ENCODE results near the gene MAPK12.

MAPK12 gene

GRCh38 chr22:50209893-50210292, 51.6 kb downstream of the MAPK12 start:
- DNase-seq (ENCODE audit: low spot score) = peak; percentile 48
- POLR2A ChIA-PET (ENCODE audit: low non-redundant PET) = no interaction called here
- CTCF ChIA-PET = no interaction called here

GRCh38 chr22:50208939-50209892, 52.3 kb downstream of the MAPK12 start:
- CTCF ChIA-PET = interaction anchor here (0.6 to 1.0 kb wide), 2 partner anchors 55 to 60 kb away, joined by 3 to 4 read pairs; no protein-coding TSS in a partner anchor
- no peak for TF ChIP-seq CTCF (conservative IDR thresholded peaks at IDR 0.05; ENCODE audit: low read depth)
- POLR2A ChIA-PET (ENCODE audit: low non-redundant PET) = interaction anchor here (0.6 kb wide), 1 partner anchor 176 kb away, joined by 4 read pairs; no protein-coding TSS in a partner anchor
- DNase-seq (ENCODE audit: low spot score) = no peak
- H3K27ac ChIP-seq = peak overlapping the region; percentile 38

More at GRCh38 chr22:50209893-50210292, 51.6 kb downstream of the MAPK12 start:
- peak; percentile 85 for TF ChIP-seq CTCF (conservative IDR thresholded peaks at IDR 0.05; ENCODE audit: low read depth)
- H3K27ac ChIP-seq = peak overlapping the region; percentile 38

- ChIA-PET POLR2A (ENCODE audit: low non-redundant PET) (interaction anchor here (0.6 kb wide), 1 partner anchor 176 kb away, joined by 4 read pairs; no protein-coding TSS in a partner anchor), CTCF (interaction anchor here (0.6 to 1.0 kb wide), 2 partner anchors 54 to 59 kb away, joined by 3 to 4 read pairs; no protein-coding TSS in a partner anchor)
- DNase-seq (ENCODE audit: low spot score) = no peak
- TF ChIP-seq CTCF (conservative IDR thresholded peaks at IDR 0.05; ENCODE audit: low read depth) = no peak
- H3K27ac ChIP-seq = peak overlapping the region; percentile 38
Observed at GRCh38 chr22:50208430-50208938, 53.0 kb downstream of the MAPK12 start.

GRCh38 chr22:50207383-50208140, 53.9 kb downstream of the MAPK12 start:
- DNase-seq (ENCODE audit: low spot score) = no peak
- peak overlapping the region; percentile 38 for H3K27ac ChIP-seq
- CTCF ChIA-PET = no interaction called here
- TF ChIP-seq CTCF (conservative IDR thresholded peaks at IDR 0.05; ENCODE audit: low read depth) = no peak
- POLR2A ChIA-PET (ENCODE audit: low non-redundant PET) = no interaction called here

- TF ChIP-seq CTCF (conservative IDR thresholded peaks at IDR 0.05; ENCODE audit: low read depth) = peak; percentile 18; the same call in 1 of the 2 replicates
- CTCF ChIA-PET = interaction anchor here (0.5 kb wide), 1 partner anchor 21 kb away, joined by 3 read pairs; no protein-coding TSS in a partner anchor
- H3K27ac ChIP-seq = peak overlapping the region; percentile 38
- no peak for DNase-seq (ENCODE audit: low spot score)
- POLR2A ChIA-PET (ENCODE audit: low non-redundant PET) = no interaction called here
Observed at GRCh38 chr22:50206599-50206998, 54.9 kb downstream of the MAPK12 start.

All from RWPE1 (cell line).